Measurements from ENCODE around the gene SFTA2. TPM values are rescaled to one million over a fixed set of nuclear protein-coding genes. Genes with fewer than 3 reads are reported as not detected.

The SFTA2 gene
- total and polyA plus RNA-seq, 2 of the 8 experiments (the other 6 are each of a cell fraction or from before 2014, with no cell fraction given) = not detected

DNA sequence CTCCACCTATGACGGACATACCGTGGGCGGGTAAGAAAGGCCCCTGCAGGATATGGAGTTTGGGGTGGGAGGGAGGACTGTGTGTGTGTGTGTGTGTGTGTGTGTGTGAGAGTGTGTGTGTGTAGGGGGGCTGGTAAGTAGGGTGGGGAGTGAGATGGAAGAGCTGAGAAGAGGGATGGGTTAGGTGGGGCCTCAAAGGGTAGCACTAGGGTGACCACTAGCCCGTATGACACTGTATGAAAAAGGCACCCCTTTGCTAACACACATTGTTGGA, 40.6 kb downstream of the SFTA2 start:
- H3K56ac ChIP-seq (replicated peaks; ENCODE audit: insufficient read length, low read depth, low read length) = no peak overlapping the region
- peaks cover 6 to 15% (median 9%) of the 10 kb centered on the region in 4 experiments for H3K4me1 ChIP-seq (replicated peaks in 1 of 4; ENCODE audit: control insufficient read depth in 3 of 4, insufficient read depth in 4 of 4, low read length in 3 of 4)
- no peak overlapping the region for H3K27ac ChIP-seq (ENCODE audit: low read depth, low read length)
- ChIA-PET CTCF (ENCODE audit: partially characterized antibody) (interaction anchor here (1.0 to 29.0 kb wide), 7 partner anchors 9 to 160 kb away, joined by 3 to 610 read pairs (median 9); partner anchors contain the start of genes MUCL3 and VARS2), POLR2A (ENCODE audit: partially characterized antibody) (interaction anchor here (0.9 to 19.5 kb wide), 3 partner anchors 15 to 147 kb away, joined by 3 to 452 read pairs (median 4); partner anchors contain the start of gene IER3)
- H2BK20ac ChIP-seq (ENCODE audit: low read length) = no peak overlapping the region
- no peak overlapping the region for H3K18ac ChIP-seq (ENCODE audit: extremely low read depth, low read length)
- no peak overlapping the region for H3K4ac ChIP-seq (replicated peaks; ENCODE audit: insufficient read length, low read depth, low read length)
- no peak overlapping the region for H3K23ac ChIP-seq (ENCODE audit: insufficient read length)
- H3K79me2 ChIP-seq (ENCODE audit: control insufficient read depth in 1 of 2, insufficient read depth in 2 of 2, low read length in 2 of 2) = peaks cover 3 to 49% of the 10 kb centered on the region in 2 experiments
- H3K27me3 ChIP-seq (replicated peaks in 1 of 4; ENCODE audit: control insufficient read depth in 3 of 4, extremely low read depth in 1 of 4, insufficient read depth in 3 of 4, low read length in 3 of 4) = no peaks in the 10 kb centered on the region
- H4K91ac ChIP-seq (replicated peaks; ENCODE audit: insufficient read length, low read length) = no peak overlapping the region
- 94% methylated on average over 4 of the region's 4 CpGs; no CpG with 5 or more reads in 1 of the 2 experiments for WGBS, 2 experiments (ENCODE audit: extremely low coverage in 1 of 2, insufficient coverage in 1 of 2, insufficient read length in 1 of 2, insufficient replicate concordance in 2 of 2, low coverage in 1 of 2, low lambda C conversion rate in 2 of 2, missing lambda C conversion rate in 1 of 2)
- H4K20me1 ChIP-seq (replicated peaks in 1 of 2; ENCODE audit: control insufficient read depth in 1 of 2, insufficient read depth in 2 of 2, low read length in 2 of 2) = peaks cover 6 to 33% of the 10 kb centered on the region in 2 experiments
- H2AFZ ChIP-seq (ENCODE audit: low read length) = no peak overlapping the region
- no peak overlapping the region for H3K9ac ChIP-seq (replicated peaks in 1 of 4; ENCODE audit: extremely low read depth in 1 of 4, low read depth in 3 of 4, low read length in 3 of 4)
- peaks cover 14% of the 10 kb centered on the region for H3K79me1 ChIP-seq (ENCODE audit: low read depth, low read length)
- H2BK120ac ChIP-seq (replicated peaks; ENCODE audit: low read depth, low read length) = no peak overlapping the region
- no peak overlapping the region for H3K4me2 ChIP-seq (ENCODE audit: insufficient read depth in 1 of 2, low read depth in 2 of 2, low read length in 2 of 2)
- FAIRE-seq (no peak), DNase-seq (ENCODE audit: low read depth in 1 of 2, low spot score in 2 of 2) (no peak)
- H2BK5ac ChIP-seq (ENCODE audit: low read depth, low read length) = 0 out of 2 replicates have a peak overlapping the region, but pooled peaks have one; percentile 52
- H2BK12ac ChIP-seq (ENCODE audit: low read depth, low read length) = no peak overlapping the region
- H3K4me3 ChIP-seq (ENCODE audit: extremely low read depth in 1 of 4, insufficient read depth in 2 of 4, low read depth in 3 of 4, low read length in 4 of 4) = no peak overlapping the region
- no peak overlapping the region for H4K5ac ChIP-seq (ENCODE audit: insufficient read length, low read depth, low read length)
- H2BK15ac ChIP-seq (ENCODE audit: low read length) = no peak overlapping the region
- H2AK5ac ChIP-seq (ENCODE audit: low read depth, low read length) = no peak overlapping the region
- H3K14ac ChIP-seq (ENCODE audit: insufficient read length) = no peak overlapping the region
- no peak overlapping the region for H4K8ac ChIP-seq (ENCODE audit: extremely low read depth, insufficient read depth, low read length)
- H3K23me2 ChIP-seq (ENCODE audit: low read depth, low read length) = peaks cover 8% of the 10 kb centered on the region; the same call in 1 of the 2 replicates
- H3K36me3 ChIP-seq (ENCODE audit: control insufficient read depth in 2 of 4, insufficient read depth in 4 of 4, low read length in 3 of 4) = peaks cover 41 to 78% (median 63%) of the 10 kb centered on the region in 4 experiments
- H3K9me3 ChIP-seq (ENCODE audit: insufficient read depth in 2 of 2, low read depth in 1 of 2, low read length in 1 of 2) = no peaks in the 10 kb centered on the region
- TF ChIP-seq EP300 (IDR thresholded peaks at IDR 0.05; ENCODE audit: borderline replicate concordance in 1 of 2, low read depth in 2 of 2, low read length in 2 of 2) = no peak
- no peak for TF ChIP-seq SIX5 (IDR thresholded peaks at IDR 0.05; ENCODE audit: low read depth, low read length)
- no peak for TF ChIP-seq CREB1 (IDR thresholded peaks at IDR 0.05)
- TF ChIP-seq KDM4A (IDR thresholded peaks at IDR 0.05; ENCODE audit: low read depth, low read length, severe bottlenecking) = no peak
- TF ChIP-seq, protein P1, sequence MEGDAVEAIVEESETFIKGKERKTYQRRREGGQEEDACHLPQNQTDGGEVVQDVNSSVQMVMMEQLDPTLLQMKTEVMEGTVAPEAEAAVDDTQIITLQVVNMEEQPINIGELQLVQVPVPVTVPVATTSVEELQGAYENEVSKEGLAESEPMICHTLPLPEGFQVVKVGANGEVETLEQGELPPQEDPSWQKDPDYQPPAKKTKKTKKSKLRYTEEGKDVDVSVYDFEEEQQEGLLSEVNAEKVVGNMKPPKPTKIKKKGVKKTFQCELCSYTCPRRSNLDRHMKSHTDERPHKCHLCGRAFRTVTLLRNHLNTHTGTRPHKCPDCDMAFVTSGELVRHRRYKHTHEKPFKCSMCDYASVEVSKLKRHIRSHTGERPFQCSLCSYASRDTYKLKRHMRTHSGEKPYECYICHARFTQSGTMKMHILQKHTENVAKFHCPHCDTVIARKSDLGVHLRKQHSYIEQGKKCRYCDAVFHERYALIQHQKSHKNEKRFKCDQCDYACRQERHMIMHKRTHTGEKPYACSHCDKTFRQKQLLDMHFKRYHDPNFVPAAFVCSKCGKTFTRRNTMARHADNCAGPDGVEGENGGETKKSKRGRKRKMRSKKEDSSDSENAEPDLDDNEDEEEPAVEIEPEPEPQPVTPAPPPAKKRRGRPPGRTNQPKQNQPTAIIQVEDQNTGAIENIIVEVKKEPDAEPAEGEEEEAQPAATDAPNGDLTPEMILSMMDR (IDR thresholded peaks at IDR 0.05; ENCODE audit: control extremely low read depth in 1 of 3, insufficient read depth in 1 of 3, low read depth in 1 of 3, low read length in 3 of 3) = no peak
- no peak for TF ChIP-seq POU5F1 (IDR thresholded peaks at IDR 0.05; ENCODE audit: low read depth, low read length)
- no peak for TF ChIP-seq GABPA (IDR thresholded peaks at IDR 0.05; ENCODE audit: borderline replicate concordance, insufficient read depth, low read length)
- TF ChIP-seq CHD1 (IDR thresholded peaks at IDR 0.05; ENCODE audit: low read depth, low read length) = no peak
- TF ChIP-seq RNF2 (IDR thresholded peaks at IDR 0.05; ENCODE audit: borderline replicate concordance, low read depth, low read length, missing control alignments, poor library complexity, severe bottlenecking) = no peak
- TF ChIP-seq SP2 (IDR thresholded peaks at IDR 0.05; ENCODE audit: low read length) = no peak
- TF ChIP-seq TEAD4 (IDR thresholded peaks at IDR 0.05; ENCODE audit: low read depth, low read length) = no peak
- no peak for TF ChIP-seq EGR1 (IDR thresholded peaks at IDR 0.05; ENCODE audit: borderline replicate concordance, low read depth, low read length)
